ENCODE measurements around the gene SLC38A11.

GRCh38 chr2:164847291-164847690 is 108.0 kb downstream of the SLC38A11 start:
- TF ChIP-seq CTCF (conservative IDR thresholded peaks at IDR 0.05) (no peak), ZFX (IDR thresholded peaks at IDR 0.05) (no peak)
